HepG2 (cell line): ENCODE data around the gene LITAFD. TPM values are rescaled to one million over a fixed set of nuclear protein-coding genes. Genes with fewer than 3 reads are reported as not detected.

Source experiments
- SOX6 ChIP-seq, 2 experiments: fragments of 450-650 bp in 1 of 2; sonication (generic) in 1 of 2; formaldehyde crosslinking in 1 of 2; IDR thresholded peaks; 2 replicates each; pipeline versions ENCODE4 v1.4.0 to v1.6.1; 2017 to 2020; ENCODE audit warnings: antibody characterized with exemption in 1 of 2, mild to moderate bottlenecking in 1 of 2, missing genetic modification reagents in 1 of 2
- YEATS4 ChIP-seq: sonication (generic); formaldehyde crosslinking; IDR thresholded peaks from 2 replicates; pipeline ENCODE4 v1.4.0; 2020; ENCODE audit warnings: missing genetic modification reagents, borderline replicate concordance
- ZNF260 ChIP-seq: sonication (generic); formaldehyde crosslinking; IDR thresholded peaks from 2 replicates; pipeline ENCODE4 v1.4.0; 2020; ENCODE audit warnings: missing genetic modification reagents, low read depth, mild to moderate bottlenecking, borderline replicate concordance
- ZNF552 ChIP-seq: sonication (generic); formaldehyde crosslinking; IDR thresholded peaks from 2 replicates; pipeline ENCODE4 v1.9.0; 2022; ENCODE audit warnings: missing genetic modification reagents, mild to moderate bottlenecking, borderline replicate concordance
- polyA plus RNA-seq, 8 experiments: library from polyadenylated mRNA; depleted of rRNA in 3 of 8; stranded (reverse) in 7 of 8; unstranded in 1 of 8; fragments of >200 nt; fragmentation: Illumina TruSeq in 4 of 8; extraction: Trizol in 4 of 8; gene quantifications; 2 replicates each; pipeline versions ENCODE4 v1.2.1 to v1.2.3, GENCODE V29; 2011 to 2016; ENCODE audit warnings: low read depth in 4 of 8, missing spikeins in 1 of 8, mixed read lengths in 1 of 8; ENCODE audit not compliant: insufficient read depth in 1 of 8
- total RNA-seq, 5 experiments: library from RNA; depleted of rRNA; stranded (reverse); fragments of >200 nt; fragmentation: Illumina TruSeq; extraction: Trizol; gene quantifications; 2 replicates each; pipeline ENCODE4 v1.2.3, GENCODE V29; 2016; ENCODE audit warnings: low read depth in 1 of 5
- TF ChIP-seq, protein P1 (sequence below): sonication (generic); formaldehyde crosslinking; IDR thresholded peaks from 2 replicates; pipeline ENCODE4 v1.4.0; 2020; ENCODE audit warnings: missing genetic modification reagents
- TF ChIP-seq, protein P2 (sequence below): sonication (generic); formaldehyde crosslinking; conservative IDR thresholded peaks from 2 replicates; pipeline ENCODE4 v1.8.0; 2022; ENCODE audit warnings: low read depth, missing genetic modification reagents
- TF ChIP-seq, protein P3 (sequence below): sonication (generic); formaldehyde crosslinking; IDR thresholded peaks from 2 replicates; pipeline ENCODE4 v1.9.0; 2021; ENCODE audit warnings: mild to moderate bottlenecking, missing genetic modification reagents
- TF ChIP-seq, protein P4 (sequence below): sonication (generic); formaldehyde crosslinking; IDR thresholded peaks from 2 replicates; pipeline ENCODE4 v1.9.0; 2021; ENCODE audit warnings: missing genetic modification reagents, borderline replicate concordance
- TF ChIP-seq, protein P5 (sequence below): sonication (generic); formaldehyde crosslinking; IDR thresholded peaks from 2 replicates; pipeline ENCODE4 v1.8.1; 2023; ENCODE audit warnings: mild to moderate bottlenecking, moderate library complexity, missing genetic modification reagents

LITAFD gene
- total and polyA plus RNA-seq, 2 of the 13 experiments (the other 11 are each of a cell fraction or from before 2014, with no cell fraction given), result not detected

DNA sequence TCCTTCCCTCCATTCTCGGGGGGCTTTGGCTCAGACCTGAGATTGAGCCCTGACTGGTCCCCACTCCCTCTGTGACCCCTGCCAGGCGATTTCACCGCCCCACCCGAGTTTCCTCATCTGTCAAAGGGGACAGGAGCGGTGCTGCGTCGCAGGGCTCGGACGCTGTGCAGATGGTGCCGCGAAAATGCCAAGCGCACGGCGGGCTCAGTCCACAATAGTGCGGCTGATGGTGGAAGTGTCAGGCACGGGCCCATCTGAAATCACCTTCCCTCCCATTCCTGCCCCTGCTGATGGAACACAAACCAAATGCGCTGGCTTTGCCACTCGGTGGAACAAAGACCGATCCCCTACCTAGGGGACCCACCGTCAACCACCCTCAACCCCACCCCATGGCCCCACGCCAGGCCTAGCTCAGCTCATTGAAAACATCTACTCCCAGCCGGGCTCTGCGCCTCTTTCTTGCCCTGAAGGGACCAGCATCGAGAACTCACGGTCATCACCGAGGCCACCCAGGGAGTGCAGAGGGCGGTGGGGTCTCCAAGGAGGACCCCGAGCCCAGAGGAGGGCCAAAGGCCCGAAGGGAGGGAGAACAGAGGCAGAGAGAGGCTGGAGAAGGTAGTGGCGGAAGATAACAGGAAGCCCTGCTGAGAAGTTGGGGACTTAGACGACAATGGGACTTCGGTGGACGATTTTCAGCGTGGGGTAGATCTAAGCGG, 14.8 kb upstream of the LITAFD start (continued):
- TF ChIP-seq, protein P1, sequence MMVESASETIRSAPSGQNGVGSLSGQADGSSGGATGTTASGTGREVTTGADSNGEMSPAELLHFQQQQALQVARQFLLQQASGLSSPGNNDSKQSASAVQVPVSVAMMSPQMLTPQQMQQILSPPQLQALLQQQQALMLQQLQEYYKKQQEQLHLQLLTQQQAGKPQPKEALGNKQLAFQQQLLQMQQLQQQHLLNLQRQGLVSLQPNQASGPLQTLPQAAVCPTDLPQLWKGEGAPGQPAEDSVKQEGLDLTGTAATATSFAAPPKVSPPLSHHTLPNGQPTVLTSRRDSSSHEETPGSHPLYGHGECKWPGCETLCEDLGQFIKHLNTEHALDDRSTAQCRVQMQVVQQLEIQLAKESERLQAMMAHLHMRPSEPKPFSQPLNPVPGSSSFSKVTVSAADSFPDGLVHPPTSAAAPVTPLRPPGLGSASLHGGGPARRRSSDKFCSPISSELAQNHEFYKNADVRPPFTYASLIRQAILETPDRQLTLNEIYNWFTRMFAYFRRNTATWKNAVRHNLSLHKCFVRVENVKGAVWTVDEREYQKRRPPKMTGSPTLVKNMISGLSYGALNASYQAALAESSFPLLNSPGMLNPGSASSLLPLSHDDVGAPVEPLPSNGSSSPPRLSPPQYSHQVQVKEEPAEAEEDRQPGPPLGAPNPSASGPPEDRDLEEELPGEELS, result peak; percentile 39; the same call in 1 of the 2 replicates
- TF ChIP-seq ZNF260 (CRISPR knock-in tag), result no peak
- TF ChIP-seq, protein P2, sequence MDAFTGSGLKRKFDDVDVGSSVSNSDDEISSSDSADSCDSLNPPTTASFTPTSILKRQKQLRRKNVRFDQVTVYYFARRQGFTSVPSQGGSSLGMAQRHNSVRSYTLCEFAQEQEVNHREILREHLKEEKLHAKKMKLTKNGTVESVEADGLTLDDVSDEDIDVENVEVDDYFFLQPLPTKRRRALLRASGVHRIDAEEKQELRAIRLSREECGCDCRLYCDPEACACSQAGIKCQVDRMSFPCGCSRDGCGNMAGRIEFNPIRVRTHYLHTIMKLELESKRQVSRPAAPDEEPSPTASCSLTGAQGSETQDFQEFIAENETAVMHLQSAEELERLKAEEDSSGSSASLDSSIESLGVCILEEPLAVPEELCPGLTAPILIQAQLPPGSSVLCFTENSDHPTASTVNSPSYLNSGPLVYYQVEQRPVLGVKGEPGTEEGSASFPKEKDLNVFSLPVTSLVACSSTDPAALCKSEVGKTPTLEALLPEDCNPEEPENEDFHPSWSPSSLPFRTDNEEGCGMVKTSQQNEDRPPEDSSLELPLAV (CRISPR knock-in tag), result no peak
- TF ChIP-seq, protein P3, sequence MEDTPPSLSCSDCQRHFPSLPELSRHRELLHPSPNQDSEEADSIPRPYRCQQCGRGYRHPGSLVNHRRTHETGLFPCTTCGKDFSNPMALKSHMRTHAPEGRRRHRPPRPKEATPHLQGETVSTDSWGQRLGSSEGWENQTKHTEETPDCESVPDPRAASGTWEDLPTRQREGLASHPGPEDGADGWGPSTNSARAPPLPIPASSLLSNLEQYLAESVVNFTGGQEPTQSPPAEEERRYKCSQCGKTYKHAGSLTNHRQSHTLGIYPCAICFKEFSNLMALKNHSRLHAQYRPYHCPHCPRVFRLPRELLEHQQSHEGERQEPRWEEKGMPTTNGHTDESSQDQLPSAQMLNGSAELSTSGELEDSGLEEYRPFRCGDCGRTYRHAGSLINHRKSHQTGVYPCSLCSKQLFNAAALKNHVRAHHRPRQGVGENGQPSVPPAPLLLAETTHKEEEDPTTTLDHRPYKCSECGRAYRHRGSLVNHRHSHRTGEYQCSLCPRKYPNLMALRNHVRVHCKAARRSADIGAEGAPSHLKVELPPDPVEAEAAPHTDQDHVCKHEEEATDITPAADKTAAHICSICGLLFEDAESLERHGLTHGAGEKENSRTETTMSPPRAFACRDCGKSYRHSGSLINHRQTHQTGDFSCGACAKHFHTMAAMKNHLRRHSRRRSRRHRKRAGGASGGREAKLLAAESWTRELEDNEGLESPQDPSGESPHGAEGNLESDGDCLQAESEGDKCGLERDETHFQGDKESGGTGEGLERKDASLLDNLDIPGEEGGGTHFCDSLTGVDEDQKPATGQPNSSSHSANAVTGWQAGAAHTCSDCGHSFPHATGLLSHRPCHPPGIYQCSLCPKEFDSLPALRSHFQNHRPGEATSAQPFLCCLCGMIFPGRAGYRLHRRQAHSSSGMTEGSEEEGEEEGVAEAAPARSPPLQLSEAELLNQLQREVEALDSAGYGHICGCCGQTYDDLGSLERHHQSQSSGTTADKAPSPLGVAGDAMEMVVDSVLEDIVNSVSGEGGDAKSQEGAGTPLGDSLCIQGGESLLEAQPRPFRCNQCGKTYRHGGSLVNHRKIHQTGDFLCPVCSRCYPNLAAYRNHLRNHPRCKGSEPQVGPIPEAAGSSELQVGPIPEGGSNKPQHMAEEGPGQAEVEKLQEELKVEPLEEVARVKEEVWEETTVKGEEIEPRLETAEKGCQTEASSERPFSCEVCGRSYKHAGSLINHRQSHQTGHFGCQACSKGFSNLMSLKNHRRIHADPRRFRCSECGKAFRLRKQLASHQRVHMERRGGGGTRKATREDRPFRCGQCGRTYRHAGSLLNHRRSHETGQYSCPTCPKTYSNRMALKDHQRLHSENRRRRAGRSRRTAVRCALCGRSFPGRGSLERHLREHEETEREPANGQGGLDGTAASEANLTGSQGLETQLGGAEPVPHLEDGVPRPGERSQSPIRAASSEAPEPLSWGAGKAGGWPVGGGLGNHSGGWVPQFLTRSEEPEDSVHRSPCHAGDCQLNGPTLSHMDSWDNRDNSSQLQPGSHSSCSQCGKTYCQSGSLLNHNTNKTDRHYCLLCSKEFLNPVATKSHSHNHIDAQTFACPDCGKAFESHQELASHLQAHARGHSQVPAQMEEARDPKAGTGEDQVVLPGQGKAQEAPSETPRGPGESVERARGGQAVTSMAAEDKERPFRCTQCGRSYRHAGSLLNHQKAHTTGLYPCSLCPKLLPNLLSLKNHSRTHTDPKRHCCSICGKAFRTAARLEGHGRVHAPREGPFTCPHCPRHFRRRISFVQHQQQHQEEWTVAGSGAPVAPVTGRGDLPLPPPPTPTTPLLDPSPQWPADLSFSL (CRISPR knock-in tag), result no peak
- TF ChIP-seq YEATS4 (CRISPR knock-in tag), result 0 out of 2 replicates have a peak, but pooled peaks have one; percentile 7
- TF ChIP-seq, protein P4, sequence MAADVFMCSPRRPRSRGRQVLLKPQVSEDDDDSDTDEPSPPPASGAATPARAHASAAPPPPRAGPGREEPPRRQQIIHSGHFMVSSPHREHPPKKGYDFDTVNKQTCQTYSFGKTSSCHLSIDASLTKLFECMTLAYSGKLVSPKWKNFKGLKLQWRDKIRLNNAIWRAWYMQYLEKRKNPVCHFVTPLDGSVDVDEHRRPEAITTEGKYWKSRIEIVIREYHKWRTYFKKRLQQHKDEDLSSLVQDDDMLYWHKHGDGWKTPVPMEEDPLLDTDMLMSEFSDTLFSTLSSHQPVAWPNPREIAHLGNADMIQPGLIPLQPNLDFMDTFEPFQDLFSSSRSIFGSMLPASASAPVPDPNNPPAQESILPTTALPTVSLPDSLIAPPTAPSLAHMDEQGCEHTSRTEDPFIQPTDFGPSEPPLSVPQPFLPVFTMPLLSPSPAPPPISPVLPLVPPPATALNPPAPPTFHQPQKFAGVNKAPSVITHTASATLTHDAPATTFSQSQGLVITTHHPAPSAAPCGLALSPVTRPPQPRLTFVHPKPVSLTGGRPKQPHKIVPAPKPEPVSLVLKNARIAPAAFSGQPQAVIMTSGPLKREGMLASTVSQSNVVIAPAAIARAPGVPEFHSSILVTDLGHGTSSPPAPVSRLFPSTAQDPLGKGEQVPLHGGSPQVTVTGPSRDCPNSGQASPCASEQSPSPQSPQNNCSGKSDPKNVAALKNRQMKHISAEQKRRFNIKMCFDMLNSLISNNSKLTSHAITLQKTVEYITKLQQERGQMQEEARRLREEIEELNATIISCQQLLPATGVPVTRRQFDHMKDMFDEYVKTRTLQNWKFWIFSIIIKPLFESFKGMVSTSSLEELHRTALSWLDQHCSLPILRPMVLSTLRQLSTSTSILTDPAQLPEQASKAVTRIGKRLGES (CRISPR knock-in tag), result no peak
- TF ChIP-seq ZNF552 (CRISPR knock-in tag), result peak; percentile 44; the same call in 1 of the 2 replicates
- TF ChIP-seq, protein P5, sequence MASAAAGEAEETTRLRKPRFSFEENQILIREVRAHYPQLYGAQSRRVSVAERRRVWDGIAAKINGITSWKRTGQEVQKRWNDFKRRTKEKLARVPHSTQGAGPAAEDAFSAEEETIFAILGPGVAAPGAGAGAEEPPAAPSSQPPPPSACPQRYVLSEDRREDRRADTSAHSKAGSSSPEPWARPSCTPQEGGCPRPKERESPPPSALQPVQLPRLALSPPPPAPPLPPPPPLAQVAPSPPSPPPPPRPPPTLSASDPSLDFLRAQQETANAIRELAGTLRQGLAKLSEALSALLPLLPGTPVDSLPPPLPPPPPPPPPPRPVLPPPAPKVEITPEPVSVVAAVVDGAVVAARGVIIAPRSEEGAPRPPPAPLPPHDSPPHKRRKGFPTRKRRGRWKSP (CRISPR knock-in tag), result no peak; the same call in 1 of the 2 replicates
- TF ChIP-seq SOX6 (IDR thresholded peaks at IDR 0.05), result no peak
- TF ChIP-seq SOX6 (CRISPR knock-in tag; IDR thresholded peaks at IDR 0.05), result no peak
